HG03342 (cell line): ENCODE data around the gene RAPGEF1.
"Not testable (repeated sequence)": the region's sequence is repeated elsewhere in the genome, so short reads cannot be mapped to it uniquely, and the experiment has no call there.

Source experiments
- ATAC-seq: cut with Tn5 transposase; IDR thresholded peaks from one replicate; pipeline ENCODE4 v1.9.1; 2021; ENCODE audit warnings: mild to moderate bottlenecking, moderate library complexity; ENCODE audit not compliant: unreplicated experiment

The RAPGEF1 gene

GRCh38 chr9:131673531-131673930 is 66.3 kb downstream of the RAPGEF1 start:
- no peak for ATAC-seq

GRCh38 chr9:131673068-131673467 is 66.8 kb downstream of the RAPGEF1 start:
- ATAC-seq: no peak

GRCh38 chr9:131672451-131672850 is 67.4 kb downstream of the RAPGEF1 start:
- no peak for ATAC-seq

- no peak for ATAC-seq
These were observed 68.7 kb downstream of the RAPGEF1 start for GRCh38 chr9:131671133-131671520.

GRCh38 chr9:131670247-131671132 is 69.4 kb downstream of the RAPGEF1 start:
- no peak for ATAC-seq

- ATAC-seq: no peak
These were observed 70.4 kb downstream of the RAPGEF1 start for GRCh38 chr9:131669269-131670157.

GRCh38 chr9:131668439-131669268 is 71.2 kb downstream of the RAPGEF1 start:
- peak; percentile 45 for ATAC-seq

- ATAC-seq: peak; percentile 10
These were observed 71.8 kb downstream of the RAPGEF1 start for GRCh38 chr9:131668057-131668438.

GRCh38 chr9:131667576-131667975 is 72.3 kb downstream of the RAPGEF1 start:
- no peak for ATAC-seq

- ATAC-seq: no peak
These were observed 73.1 kb downstream of the RAPGEF1 start for GRCh38 chr9:131666774-131667173.

- no peak for ATAC-seq
These were observed 73.8 kb downstream of the RAPGEF1 start for GRCh38 chr9:131666029-131666428.

GRCh38 chr9:131663288-131663687 is 76.6 kb downstream of the RAPGEF1 start:
- ATAC-seq: no peak

- not testable (repeated sequence) for ATAC-seq
These were observed 77.6 kb downstream of the RAPGEF1 start for GRCh38 chr9:131662289-131662621.

- no peak for ATAC-seq
These were observed 78.1 kb downstream of the RAPGEF1 start for GRCh38 chr9:131661568-131662288.

- ATAC-seq: no peak
These were observed 79.1 kb downstream of the RAPGEF1 start for GRCh38 chr9:131660466-131661405.

GRCh38 chr9:131658377-131659129 is 81.3 kb downstream of the RAPGEF1 start:
- ATAC-seq: no peak

- ATAC-seq: no peak
These were observed 81.9 kb downstream of the RAPGEF1 start for GRCh38 chr9:131657940-131658339.

- ATAC-seq: no peak
These were observed 82.4 kb downstream of the RAPGEF1 start for GRCh38 chr9:131657456-131657855.

- peak; percentile 24 for ATAC-seq
These were observed 82.9 kb downstream of the RAPGEF1 start for GRCh38 chr9:131657037-131657377.
